Measurements from ENCODE around the gene AFDN. TPM values are rescaled to one million over a fixed set of nuclear protein-coding genes. Genes with fewer than 3 reads are reported as not detected.

Gene AFDN
- total and polyA plus RNA-seq, 2 experiments from 2014 or later: 66.9 to 200 TPM

DNA sequence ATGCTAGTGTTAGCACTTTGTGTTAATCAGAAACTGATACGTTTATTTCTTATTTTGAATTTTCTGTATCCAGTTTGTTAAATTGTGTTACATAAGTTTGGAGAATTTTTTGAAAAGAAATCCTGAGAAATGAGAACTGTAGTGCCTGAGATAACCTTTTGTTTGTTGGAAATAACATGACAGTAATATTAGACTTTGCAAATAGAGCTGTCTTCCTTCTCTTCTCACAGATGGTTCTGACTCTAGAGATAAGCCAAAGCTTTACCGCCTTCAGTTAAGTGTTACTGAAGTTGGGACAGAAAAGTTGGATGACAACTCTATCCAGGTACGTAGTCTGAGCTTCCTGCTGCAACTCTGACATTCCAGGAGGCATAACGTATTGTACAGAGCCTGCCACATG is 69.9 kb downstream of the AFDN start (continued):
- TF ChIP-seq, protein P1, sequence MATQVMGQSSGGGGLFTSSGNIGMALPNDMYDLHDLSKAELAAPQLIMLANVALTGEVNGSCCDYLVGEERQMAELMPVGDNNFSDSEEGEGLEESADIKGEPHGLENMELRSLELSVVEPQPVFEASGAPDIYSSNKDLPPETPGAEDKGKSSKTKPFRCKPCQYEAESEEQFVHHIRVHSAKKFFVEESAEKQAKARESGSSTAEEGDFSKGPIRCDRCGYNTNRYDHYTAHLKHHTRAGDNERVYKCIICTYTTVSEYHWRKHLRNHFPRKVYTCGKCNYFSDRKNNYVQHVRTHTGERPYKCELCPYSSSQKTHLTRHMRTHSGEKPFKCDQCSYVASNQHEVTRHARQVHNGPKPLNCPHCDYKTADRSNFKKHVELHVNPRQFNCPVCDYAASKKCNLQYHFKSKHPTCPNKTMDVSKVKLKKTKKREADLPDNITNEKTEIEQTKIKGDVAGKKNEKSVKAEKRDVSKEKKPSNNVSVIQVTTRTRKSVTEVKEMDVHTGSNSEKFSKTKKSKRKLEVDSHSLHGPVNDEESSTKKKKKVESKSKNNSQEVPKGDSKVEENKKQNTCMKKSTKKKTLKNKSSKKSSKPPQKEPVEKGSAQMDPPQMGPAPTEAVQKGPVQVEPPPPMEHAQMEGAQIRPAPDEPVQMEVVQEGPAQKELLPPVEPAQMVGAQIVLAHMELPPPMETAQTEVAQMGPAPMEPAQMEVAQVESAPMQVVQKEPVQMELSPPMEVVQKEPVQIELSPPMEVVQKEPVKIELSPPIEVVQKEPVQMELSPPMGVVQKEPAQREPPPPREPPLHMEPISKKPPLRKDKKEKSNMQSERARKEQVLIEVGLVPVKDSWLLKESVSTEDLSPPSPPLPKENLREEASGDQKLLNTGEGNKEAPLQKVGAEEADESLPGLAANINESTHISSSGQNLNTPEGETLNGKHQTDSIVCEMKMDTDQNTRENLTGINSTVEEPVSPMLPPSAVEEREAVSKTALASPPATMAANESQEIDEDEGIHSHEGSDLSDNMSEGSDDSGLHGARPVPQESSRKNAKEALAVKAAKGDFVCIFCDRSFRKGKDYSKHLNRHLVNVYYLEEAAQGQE (IDR thresholded peaks at IDR 0.05; ENCODE audit: unreplicated experiment): no peak
- TF ChIP-seq ZNF114 (CRISPR knock-in tag; IDR thresholded peaks at IDR 0.05): no peak

DNA sequence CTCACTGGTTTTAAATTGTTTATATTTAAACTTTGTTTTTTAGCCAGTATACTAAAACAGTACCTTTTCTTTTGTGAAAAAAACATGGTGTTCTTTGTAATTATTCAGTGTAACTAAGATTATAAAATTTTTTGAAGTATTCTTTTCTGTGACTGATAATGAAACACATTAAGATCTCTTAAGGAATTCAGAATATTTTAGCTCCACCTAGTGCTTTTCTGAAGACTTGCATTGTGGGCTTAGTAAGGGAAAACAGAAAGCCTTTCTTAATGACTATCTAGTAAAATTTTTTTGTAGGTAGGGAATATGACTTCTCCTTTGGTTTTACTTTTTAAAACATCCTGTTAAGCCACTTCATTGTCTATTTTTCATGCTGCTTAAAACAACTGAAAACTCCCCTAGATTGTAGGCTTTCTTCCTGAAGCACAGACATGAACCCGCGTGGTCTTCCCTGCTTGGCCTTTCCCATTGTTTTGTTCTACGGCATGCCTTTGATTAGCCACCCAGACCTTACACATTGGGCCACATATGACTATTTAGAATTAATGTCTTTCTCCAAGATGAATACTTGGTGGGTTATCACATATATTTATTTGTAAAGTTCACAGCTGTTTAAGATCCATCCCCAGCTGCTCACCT is 72.1 kb downstream of the AFDN start:
- DNase-seq (ENCODE audit: low spot score) (peak; percentile 72), ATAC-seq (peak; percentile 48; the same call in 2 of the 3 replicates)
- H3K4me3 ChIP-seq: no peak overlapping the region
- peaks cover 12% of the 10 kb centered on the region; the same call in 1 of the 2 replicates for H3K79me2 ChIP-seq (replicated peaks; ENCODE audit: insufficient read depth)
- Mint-ChIP-seq H3K27ac (0 out of 2 replicates have a peak overlapping the region, but pooled peaks have one; percentile 23), H3K36me3 (ENCODE audit: low read depth) (peaks cover 46% of the 10 kb centered on the region), H3K9me3 (no peaks in the 10 kb centered on the region), H3K4me3 (no peak overlapping the region), H3K27me3 (ENCODE audit: insufficient read depth, low read depth, poor library complexity) (peaks cover 2% of the 10 kb centered on the region), H3K4me1 (no peaks in the 10 kb centered on the region)
- TF ChIP-seq ZNF331 (CRISPR knock-in tag; IDR thresholded peaks at IDR 0.05; ENCODE audit: low read depth): no peak
- TF ChIP-seq, protein P2, sequence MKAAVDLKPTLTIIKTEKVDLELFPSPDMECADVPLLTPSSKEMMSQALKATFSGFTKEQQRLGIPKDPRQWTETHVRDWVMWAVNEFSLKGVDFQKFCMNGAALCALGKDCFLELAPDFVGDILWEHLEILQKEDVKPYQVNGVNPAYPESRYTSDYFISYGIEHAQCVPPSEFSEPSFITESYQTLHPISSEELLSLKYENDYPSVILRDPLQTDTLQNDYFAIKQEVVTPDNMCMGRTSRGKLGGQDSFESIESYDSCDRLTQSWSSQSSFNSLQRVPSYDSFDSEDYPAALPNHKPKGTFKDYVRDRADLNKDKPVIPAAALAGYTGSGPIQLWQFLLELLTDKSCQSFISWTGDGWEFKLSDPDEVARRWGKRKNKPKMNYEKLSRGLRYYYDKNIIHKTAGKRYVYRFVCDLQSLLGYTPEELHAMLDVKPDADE (IDR thresholded peaks at IDR 0.05): no peak
- no peak for TF ChIP-seq EZH2 (IDR thresholded peaks at IDR 0.05; ENCODE audit: low read depth, unreplicated experiment)
- no peak for TF ChIP-seq CREB1 (CRISPR knock-in tag; IDR thresholded peaks at IDR 0.05; ENCODE audit: low read depth)
- TF ChIP-seq EZH2phosphoT487 (IDR thresholded peaks at IDR 0.05; ENCODE audit: unreplicated experiment): no peak
- no peak for TF ChIP-seq STAT1 (IDR thresholded peaks at IDR 0.05; ENCODE audit: unreplicated experiment)
- TF ChIP-seq, protein P1 (IDR thresholded peaks at IDR 0.05; ENCODE audit: unreplicated experiment): no peak
- TF ChIP-seq, protein P3, sequence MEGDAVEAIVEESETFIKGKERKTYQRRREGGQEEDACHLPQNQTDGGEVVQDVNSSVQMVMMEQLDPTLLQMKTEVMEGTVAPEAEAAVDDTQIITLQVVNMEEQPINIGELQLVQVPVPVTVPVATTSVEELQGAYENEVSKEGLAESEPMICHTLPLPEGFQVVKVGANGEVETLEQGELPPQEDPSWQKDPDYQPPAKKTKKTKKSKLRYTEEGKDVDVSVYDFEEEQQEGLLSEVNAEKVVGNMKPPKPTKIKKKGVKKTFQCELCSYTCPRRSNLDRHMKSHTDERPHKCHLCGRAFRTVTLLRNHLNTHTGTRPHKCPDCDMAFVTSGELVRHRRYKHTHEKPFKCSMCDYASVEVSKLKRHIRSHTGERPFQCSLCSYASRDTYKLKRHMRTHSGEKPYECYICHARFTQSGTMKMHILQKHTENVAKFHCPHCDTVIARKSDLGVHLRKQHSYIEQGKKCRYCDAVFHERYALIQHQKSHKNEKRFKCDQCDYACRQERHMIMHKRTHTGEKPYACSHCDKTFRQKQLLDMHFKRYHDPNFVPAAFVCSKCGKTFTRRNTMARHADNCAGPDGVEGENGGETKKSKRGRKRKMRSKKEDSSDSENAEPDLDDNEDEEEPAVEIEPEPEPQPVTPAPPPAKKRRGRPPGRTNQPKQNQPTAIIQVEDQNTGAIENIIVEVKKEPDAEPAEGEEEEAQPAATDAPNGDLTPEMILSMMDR (conservative IDR thresholded peaks at IDR 0.05; ENCODE audit: low read depth in 2 of 2): peak; percentile 55 to 86
- H2AFZ ChIP-seq: no peak overlapping the region
- no peaks in the 10 kb centered on the region for H3K4me1 ChIP-seq (ENCODE audit: insufficient read depth)
- H3K27me3 ChIP-seq (ENCODE audit: insufficient read depth): no peaks in the 10 kb centered on the region
- no peak overlapping the region for H3K4me2 ChIP-seq
- no peaks in the 10 kb centered on the region; the same call in 1 of the 2 replicates for H4K20me1 ChIP-seq (replicated peaks; ENCODE audit: insufficient read depth)
- H3F3A ChIP-seq (replicated peaks; ENCODE audit: low read depth): no peaks in the 10 kb centered on the region
- peaks cover 18% of the 10 kb centered on the region for H3K36me3 ChIP-seq (ENCODE audit: insufficient read depth)
- no peaks in the 10 kb centered on the region for H3K9me2 ChIP-seq (ENCODE audit: insufficient read depth)
- no peak overlapping the region for H3K27ac ChIP-seq (ENCODE audit: low read depth)
